CD4-positive, alpha-beta T cell treated with Interleukin-21 for 1 hour (primary cell): ENCODE measurements around the gene SLCO3A1.
A peak's percentile ranks its signal among the peaks of the same experiment; 100 is the strongest.

Experiments
- DNase-seq: peaks from one replicate; pipeline ENCODE4 v3.0.0-alpha.2; 2020

SLCO3A1 gene

GRCh38 chr15:92143765-92144164 lies 290.3 kb downstream of the SLCO3A1 start:
- no peak for DNase-seq

- DNase-seq: no peak
These were observed 293.1 kb downstream of the SLCO3A1 start for GRCh38 chr15:92146511-92147150.

GRCh38 chr15:92149029-92149428 lies 295.5 kb downstream of the SLCO3A1 start:
- no peak for DNase-seq

- DNase-seq: no peak
These were observed 296.0 kb downstream of the SLCO3A1 start for GRCh38 chr15:92149465-92149864.

GRCh38 chr15:92151168-92151567 lies 297.7 kb downstream of the SLCO3A1 start:
- no peak for DNase-seq

GRCh38 chr15:92151741-92152140 lies 298.2 kb downstream of the SLCO3A1 start:
- no peak for DNase-seq

- DNase-seq: no peak
These were observed 299.5 kb downstream of the SLCO3A1 start for GRCh38 chr15:92152983-92153382.

- no peak for DNase-seq
These were observed 300.1 kb downstream of the SLCO3A1 start for GRCh38 chr15:92153620-92154019.

GRCh38 chr15:92155934-92156333 lies 302.4 kb downstream of the SLCO3A1 start:
- no peak for DNase-seq

- DNase-seq: no peak
These were observed 304.3 kb downstream of the SLCO3A1 start for GRCh38 chr15:92157666-92158298.

GRCh38 chr15:92158426-92158825 lies 304.9 kb downstream of the SLCO3A1 start:
- peak; percentile 2 for DNase-seq

- no peak for DNase-seq
These were observed 306.0 kb downstream of the SLCO3A1 start for GRCh38 chr15:92159481-92159880.

GRCh38 chr15:92159906-92160841 lies 306.7 kb downstream of the SLCO3A1 start:
- no peak for DNase-seq

GRCh38 chr15:92161039-92161670 lies 307.6 kb downstream of the SLCO3A1 start:
- no peak for DNase-seq

- no peak for DNase-seq
These were observed 309.1 kb downstream of the SLCO3A1 start for GRCh38 chr15:92162657-92163056.

GRCh38 chr15:92163641-92164040 lies 310.1 kb downstream of the SLCO3A1 start:
- no peak for DNase-seq

GRCh38 chr15:92164327-92165000 lies 311.0 kb downstream of the SLCO3A1 start:
- no peak for DNase-seq

GRCh38 chr15:92165001-92165346 lies 311.5 kb downstream of the SLCO3A1 start:
- no peak for DNase-seq

- no peak for DNase-seq
These were observed 312.5 kb downstream of the SLCO3A1 start for GRCh38 chr15:92166029-92166428.

GRCh38 chr15:92166751-92167405 lies 313.4 kb downstream of the SLCO3A1 start:
- DNase-seq: no peak

- DNase-seq: no peak
These were observed 313.9 kb downstream of the SLCO3A1 start for GRCh38 chr15:92167451-92167850.

- no peak for DNase-seq
These were observed 314.7 kb downstream of the SLCO3A1 start for GRCh38 chr15:92168066-92168683.
